ENCODE data around the gene INA.
"Not testable (repeated sequence)": the region's sequence is repeated elsewhere in the genome, so short reads cannot be mapped to it uniquely, and the experiment has no call there.

The INA gene

GRCh38 chr10:103276896-103277712, at the start of gene INA:
TSS of gene INA (plus strand) at chr10:103277138. CDS start at chr10:103277212, 74 bp downstream.
- DNase-seq (ENCODE audit: low read depth in 2 of 2), result no peak

GRCh38 chr10:103227416-103227815, 49.5 kb upstream of the INA start:
- DNase-seq (ENCODE audit: low read depth in 2 of 2), result no peak

- no peak for DNase-seq (ENCODE audit: low read depth in 2 of 2)
Observed at GRCh38 chr10:103231047-103231551, 45.8 kb upstream of the INA start.

- DNase-seq (ENCODE audit: low read depth in 2 of 2), result no peak
Observed at GRCh38 chr10:103232131-103232673, 44.7 kb upstream of the INA start.

GRCh38 chr10:103232772-103233488, 44.0 kb upstream of the INA start:
- DNase-seq (ENCODE audit: low read depth in 2 of 2), result no peak

GRCh38 chr10:103235775-103236174, 41.2 kb upstream of the INA start:
- no peak for DNase-seq (ENCODE audit: low read depth in 2 of 2)

- no peak for DNase-seq (ENCODE audit: low read depth in 2 of 2)
Observed at GRCh38 chr10:103238506-103239252, 38.3 kb upstream of the INA start.

GRCh38 chr10:103241262-103242011, 35.5 kb upstream of the INA start:
- no peak for DNase-seq (ENCODE audit: low read depth in 2 of 2)

GRCh38 chr10:103244666-103245271, 32.2 kb upstream of the INA start:
- peak; percentile 7 to 17 for DNase-seq (ENCODE audit: low read depth in 2 of 2)

GRCh38 chr10:103245587-103245986, 31.4 kb upstream of the INA start, which contains the start of gene RPEL1:
TSS of gene RPEL1 (plus strand) at chr10:103245887. CDS start at chr10:103245997, 110 bp downstream.
- DNase-seq (ENCODE audit: low read depth in 2 of 2), result not testable (repeated sequence)

GRCh38 chr10:103246324-103246723, 30.6 kb upstream of the INA start:
- DNase-seq (ENCODE audit: low read depth in 2 of 2), result no peak

- DNase-seq (ENCODE audit: low read depth in 2 of 2), result no peak
Observed at GRCh38 chr10:103254113-103254512, 22.8 kb upstream of the INA start.

GRCh38 chr10:103254538-103255325, 22.2 kb upstream of the INA start:
- no peak for DNase-seq (ENCODE audit: low read depth in 2 of 2)

- DNase-seq (ENCODE audit: low read depth in 2 of 2), result no peak
Observed at GRCh38 chr10:103256613-103257012, 20.3 kb upstream of the INA start.

- DNase-seq (ENCODE audit: low read depth in 2 of 2), result no peak
Observed at GRCh38 chr10:103257812-103258211, 19.1 kb upstream of the INA start.

- not testable (repeated sequence) for DNase-seq (ENCODE audit: low read depth in 2 of 2)
Observed at GRCh38 chr10:103258928-103259327, 18.0 kb upstream of the INA start.

GRCh38 chr10:103259989-103260388, 16.9 kb upstream of the INA start:
- no peak for DNase-seq (ENCODE audit: low read depth in 2 of 2)

GRCh38 chr10:103262229-103262628, 14.7 kb upstream of the INA start:
- DNase-seq (ENCODE audit: low read depth in 2 of 2), result no peak

GRCh38 chr10:103265717-103266329, 11.1 kb upstream of the INA start:
- DNase-seq (ENCODE audit: low read depth in 2 of 2), result no peak
